PC-3 (cell line): Measurements from ENCODE around the gene CDH4. TPM values are rescaled to one million over a fixed set of nuclear protein-coding genes. Genes with fewer than 3 reads are reported as not detected.

Experiments used
- ATAC-seq: fragments of 200-7000 bp; cut with Tn5 transposase; 2 replicates; pipeline ENCODE4 v1.9.1; 2020; ENCODE audit warnings: mild to moderate bottlenecking, moderate library complexity
- BruUV-seq: library from RNA; stranded (reverse); fragments of 400-500 nt; replicated peaks from 2 replicates; lab custom pipeline; 2021; lab: Mats Ljungman, UMichigan
- CTCF ChIA-PET: fragments of 300-600 bp; sonication (Branson Sonifier 250); formaldehyde crosslinking; loops from one replicate; lab custom pipeline; 2022; ENCODE audit warnings: antibody characterized with exemption; lab: Charles Lee
- POLR2A ChIA-PET: fragments of 300-600 bp; sonication (Branson Sonifier 250); formaldehyde crosslinking; loops from one replicate; lab custom pipeline; 2022; ENCODE audit warnings: antibody characterized with exemption; ENCODE audit not compliant: unreplicated experiment; lab: Charles Lee
- DNase-seq: peaks from one replicate; pipeline ENCODE4 v3.0.0-alpha.2; 2015
- H2AFZ ChIP-seq: fragments of 300-600 bp; sonication (generic); 2 replicates; pipeline ENCODE4 v1.6.0; 2016; ENCODE audit warnings: antibody characterized with exemption, low read length
- H3F3A ChIP-seq: fragments of 300-600 bp; sonication (generic); one replicate; pipeline ENCODE4 v1.6.0; 2017; ENCODE audit warnings: antibody characterized with exemption, low read length, control low read depth, mild to moderate bottlenecking; ENCODE audit not compliant: unreplicated experiment
- H3K27ac ChIP-seq: fragments of 300-600 bp; sonication (generic); 2 replicates; pipeline ENCODE4 v1.5.1; 2016; ENCODE audit warnings: mild to moderate bottlenecking, low read length
- H3K27me3 ChIP-seq: fragments of 300-600 bp; sonication (generic); 2 replicates; pipeline ENCODE4 v1.6.1; 2016; ENCODE audit warnings: low read length, mixed read lengths
- H3K36me3 ChIP-seq: fragments of 300-600 bp; sonication (generic); 2 replicates; pipeline ENCODE4 v1.6.1; 2016; ENCODE audit warnings: low read depth, mixed run types, low read length, mixed read lengths
- H3K4me1 ChIP-seq: fragments of 300-600 bp; sonication (generic); 2 replicates; pipeline ENCODE4 v1.5.1; 2016; ENCODE audit warnings: low read length; ENCODE audit not compliant: insufficient read depth
- H3K4me2 ChIP-seq: fragments of 300-600 bp; sonication (generic); 2 replicates; pipeline ENCODE4 v1.6.0; 2016; ENCODE audit warnings: low read length
- H3K4me3 ChIP-seq: fragments of 300-600 bp; sonication (generic); 2 replicates; pipeline ENCODE4 v1.5.1; 2016; ENCODE audit warnings: mild to moderate bottlenecking, low read length, mixed read lengths
- H3K79me2 ChIP-seq: fragments of 300-600 bp; sonication (generic); 2 replicates; pipeline ENCODE4 v1.6.1; 2017; ENCODE audit warnings: low read length, mixed read lengths
- H3K9ac ChIP-seq: fragments of 300-600 bp; sonication (generic); 2 replicates; pipeline ENCODE4 v1.6.0; 2016; ENCODE audit warnings: mild to moderate bottlenecking, low read length
- H3K9me2 ChIP-seq: fragments of 300-600 bp; sonication (generic); replicated peaks from 2 replicates; pipeline ENCODE4 v1.6.1; 2016; ENCODE audit warnings: mixed run types, low read length, mixed read lengths
- H3K9me3 ChIP-seq: fragments of 300-600 bp; sonication (generic); 2 replicates; pipeline ENCODE4 v1.6.1; 2016; ENCODE audit warnings: low read length, mixed read lengths
- H4K20me1 ChIP-seq: fragments of 300-600 bp; sonication (generic); 2 replicates; pipeline ENCODE4 v1.6.1; 2016; ENCODE audit warnings: low read length, mixed read lengths
- EZH2 ChIP-seq: fragments of 300-600 bp; sonication (generic); IDR thresholded peaks from one replicate; pipeline ENCODE4 v1.6.1; 2017; ENCODE audit warnings: antibody characterized with exemption, mild to moderate bottlenecking, low read length; ENCODE audit not compliant: unreplicated experiment
- EZH2phosphoT487 ChIP-seq: fragments of 300-600 bp; sonication (generic); IDR thresholded peaks from 2 replicates; pipeline ENCODE4 v1.6.1; 2018; ENCODE audit warnings: mild to moderate bottlenecking, antibody characterized with exemption, low read length, borderline replicate concordance
- intact Hi-C: fragments of 100-400 bp; cut with micrococcal nuclease; formaldehyde crosslinking; loops from 2 replicates; pipeline ENCODE4 v1.9.0; 2023
- total RNA-seq: library from RNA; depleted of rRNA; stranded (reverse); fragments of >200 nt; gene quantifications from 2 replicates; pipeline ENCODE4 v1.2.3, GENCODE V29; 2014
- TF ChIP-seq, protein P1 (sequence below): fragments of 300-600 bp; sonication (generic); conservative IDR thresholded peaks from 2 replicates; pipeline ENCODE4 v1.5.1; 2017; ENCODE audit warnings: antibody characterized with exemption, low read depth, mild to moderate bottlenecking, low read length

The CDH4 gene
- total RNA-seq, 1 experiment from 2014 or later = not detected

DNA sequence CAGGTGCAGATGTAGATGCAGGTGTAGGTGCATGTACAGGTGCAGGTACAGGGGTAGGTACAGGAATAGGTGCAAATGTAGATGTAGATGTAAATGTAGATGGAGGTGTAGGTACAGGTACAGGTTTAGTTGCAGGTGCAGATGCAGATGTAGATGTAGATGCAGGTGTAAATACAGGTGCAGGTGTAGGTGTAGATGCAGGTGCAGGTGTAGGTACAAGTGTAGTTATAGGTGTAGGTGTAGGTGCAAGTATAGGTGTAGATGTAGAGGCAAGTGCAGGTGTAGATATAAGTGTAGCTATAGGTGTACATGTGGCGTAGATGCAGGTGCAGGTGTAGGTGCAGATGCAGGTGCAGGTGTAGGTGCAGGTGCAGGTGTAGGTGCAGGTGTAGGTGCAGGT is 34.2 kb upstream of the CDH4 start:
- H3K27ac ChIP-seq = no peak overlapping the region
- H3K79me2 ChIP-seq = no peaks in the 10 kb centered on the region
- no peak for ATAC-seq
- ChIA-PET POLR2A (no interaction called here), CTCF (no interaction called here)
- H2AFZ ChIP-seq = no peak overlapping the region
- no peak for TF ChIP-seq EZH2
- no peak for TF ChIP-seq EZH2phosphoT487
- TF ChIP-seq, protein P1, sequence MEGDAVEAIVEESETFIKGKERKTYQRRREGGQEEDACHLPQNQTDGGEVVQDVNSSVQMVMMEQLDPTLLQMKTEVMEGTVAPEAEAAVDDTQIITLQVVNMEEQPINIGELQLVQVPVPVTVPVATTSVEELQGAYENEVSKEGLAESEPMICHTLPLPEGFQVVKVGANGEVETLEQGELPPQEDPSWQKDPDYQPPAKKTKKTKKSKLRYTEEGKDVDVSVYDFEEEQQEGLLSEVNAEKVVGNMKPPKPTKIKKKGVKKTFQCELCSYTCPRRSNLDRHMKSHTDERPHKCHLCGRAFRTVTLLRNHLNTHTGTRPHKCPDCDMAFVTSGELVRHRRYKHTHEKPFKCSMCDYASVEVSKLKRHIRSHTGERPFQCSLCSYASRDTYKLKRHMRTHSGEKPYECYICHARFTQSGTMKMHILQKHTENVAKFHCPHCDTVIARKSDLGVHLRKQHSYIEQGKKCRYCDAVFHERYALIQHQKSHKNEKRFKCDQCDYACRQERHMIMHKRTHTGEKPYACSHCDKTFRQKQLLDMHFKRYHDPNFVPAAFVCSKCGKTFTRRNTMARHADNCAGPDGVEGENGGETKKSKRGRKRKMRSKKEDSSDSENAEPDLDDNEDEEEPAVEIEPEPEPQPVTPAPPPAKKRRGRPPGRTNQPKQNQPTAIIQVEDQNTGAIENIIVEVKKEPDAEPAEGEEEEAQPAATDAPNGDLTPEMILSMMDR = no peak
- no peaks in the 10 kb centered on the region for H4K20me1 ChIP-seq
- H3K9me3 ChIP-seq = peaks cover 13% of the 10 kb centered on the region; the same call in 1 of the 2 replicates
- no peak overlapping the region for H3K4me2 ChIP-seq
- no TSS peak for BruUV-seq
- intact Hi-C loops = no loop called here
- H3K4me1 ChIP-seq = no peaks in the 10 kb centered on the region
- DNase-seq = no peak
- H3K36me3 ChIP-seq = no peaks in the 10 kb centered on the region
- H3K9ac ChIP-seq = no peak overlapping the region
- H3K4me3 ChIP-seq = no peak overlapping the region
- no peaks in the 10 kb centered on the region for H3F3A ChIP-seq
- peaks cover 9% of the 10 kb centered on the region; the same call in 1 of the 2 replicates for H3K27me3 ChIP-seq
- no peaks in the 10 kb centered on the region for H3K9me2 ChIP-seq

GRCh38 chr20:61219021-61219431 is 33.0 kb upstream of the CDH4 start:
- H3K79me2 ChIP-seq = no peaks in the 10 kb centered on the region
- no peak overlapping the region for H3K9ac ChIP-seq
- ChIA-PET POLR2A (no interaction called here), CTCF (no interaction called here)
- H3K9me2 ChIP-seq = no peaks in the 10 kb centered on the region
- H3K4me3 ChIP-seq = no peak overlapping the region
- TF ChIP-seq EZH2 = no peak
- no peak for TF ChIP-seq EZH2phosphoT487
- TF ChIP-seq, protein P1 = no peak
- ATAC-seq (no peak), DNase-seq (no peak)
- intact Hi-C loops = no loop called here
- H3K9me3 ChIP-seq = peaks cover 13% of the 10 kb centered on the region; the same call in 1 of the 2 replicates
- no peaks in the 10 kb centered on the region for H3F3A ChIP-seq
- H3K27me3 ChIP-seq = peaks cover 10% of the 10 kb centered on the region; the same call in 1 of the 2 replicates
- no peak overlapping the region for H3K4me2 ChIP-seq
- H3K27ac ChIP-seq = no peak overlapping the region
- H4K20me1 ChIP-seq = no peaks in the 10 kb centered on the region
- no TSS peak for BruUV-seq
- H2AFZ ChIP-seq = no peak overlapping the region
- H3K36me3 ChIP-seq = no peaks in the 10 kb centered on the region
- no peaks in the 10 kb centered on the region for H3K4me1 ChIP-seq

DNA sequence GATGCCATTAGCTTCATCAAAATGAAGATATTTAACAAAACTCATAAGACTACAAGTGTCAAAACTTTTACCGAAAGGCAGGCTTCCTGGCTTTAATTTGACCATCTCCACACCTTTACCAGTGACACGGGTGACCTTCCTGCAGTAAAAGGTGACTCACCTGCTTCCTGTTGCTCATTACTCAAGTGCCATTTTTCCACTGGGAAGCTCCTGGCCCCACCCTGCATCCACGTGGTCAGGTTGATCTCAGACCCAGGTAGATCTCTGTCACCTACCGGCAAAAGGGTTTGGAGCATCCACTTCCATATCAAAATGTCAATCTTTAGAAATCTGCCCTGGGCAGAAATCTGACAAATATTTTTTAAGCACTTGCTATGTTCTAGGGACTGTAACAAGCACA is 31.9 kb upstream of the CDH4 start:
- Histone ChIP-seq H3K9ac (no peak overlapping the region), H3K4me2 (no peak overlapping the region), H3K9me3 (peaks cover 13% of the 10 kb centered on the region; the same call in 1 of the 2 replicates), H3K27me3 (peaks cover 12% of the 10 kb centered on the region; the same call in 1 of the 2 replicates), H4K20me1 (no peaks in the 10 kb centered on the region), H3K36me3 (no peaks in the 10 kb centered on the region), H3K79me2 (no peaks in the 10 kb centered on the region), H3K27ac (no peak overlapping the region), H3F3A (no peaks in the 10 kb centered on the region), H3K9me2 (no peaks in the 10 kb centered on the region), H2AFZ (no peak overlapping the region), H3K4me1 (no peaks in the 10 kb centered on the region), H3K4me3 (no peak overlapping the region)
- DNase-seq (no peak), ATAC-seq (no peak)
- CTCF ChIA-PET = no interaction called here
- no TSS peak for BruUV-seq
- POLR2A ChIA-PET = no interaction called here
- no peak for TF ChIP-seq EZH2
- TF ChIP-seq EZH2phosphoT487 = no peak
- TF ChIP-seq, protein P1 = no peak
- intact Hi-C loops = no loop called here
